ENCODE data around the gene BFSP2. TPM values are rescaled to one million over a fixed set of nuclear protein-coding genes. Genes with fewer than 3 reads are reported as not detected.
"Not testable (repeated sequence)": the region's sequence is repeated elsewhere in the genome, so short reads cannot be mapped to it uniquely, and the experiment has no call there.

Gene BFSP2
- total RNA-seq, 1 donor from 2014 or later = not detected

DNA sequence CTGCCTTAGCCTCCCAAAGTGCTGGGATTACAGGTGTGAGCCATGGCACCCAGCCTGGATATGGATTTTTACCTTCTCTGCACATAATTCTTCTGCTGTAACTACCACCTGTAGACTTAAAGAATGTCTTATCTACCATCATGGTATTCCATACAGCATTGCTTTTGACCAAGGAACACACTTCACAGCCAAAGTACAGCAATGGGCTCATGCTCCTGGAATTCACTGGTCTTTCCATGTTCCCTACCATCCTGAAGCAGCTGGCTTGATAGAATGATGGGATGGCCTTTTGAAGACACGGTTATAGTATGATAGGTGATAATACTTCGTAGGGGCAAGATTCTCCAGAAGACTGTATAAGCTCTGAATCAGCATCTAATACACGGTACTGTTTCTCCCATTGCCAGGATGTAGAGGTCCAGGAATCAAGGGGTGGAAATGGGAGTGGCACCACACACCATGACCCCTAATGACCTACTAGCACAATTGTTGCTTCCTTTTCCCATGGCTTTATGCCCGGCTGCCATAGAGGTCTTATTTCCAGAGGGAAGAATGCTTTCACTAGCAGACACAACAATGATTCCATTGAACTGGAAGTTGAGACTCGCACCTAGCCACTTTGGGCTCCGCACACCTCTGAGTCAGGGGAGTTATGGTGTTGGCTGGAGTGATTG is 112.7 kb downstream of the BFSP2 start:
- DNase-seq (ENCODE audit: low spot score) = no peak

DNA sequence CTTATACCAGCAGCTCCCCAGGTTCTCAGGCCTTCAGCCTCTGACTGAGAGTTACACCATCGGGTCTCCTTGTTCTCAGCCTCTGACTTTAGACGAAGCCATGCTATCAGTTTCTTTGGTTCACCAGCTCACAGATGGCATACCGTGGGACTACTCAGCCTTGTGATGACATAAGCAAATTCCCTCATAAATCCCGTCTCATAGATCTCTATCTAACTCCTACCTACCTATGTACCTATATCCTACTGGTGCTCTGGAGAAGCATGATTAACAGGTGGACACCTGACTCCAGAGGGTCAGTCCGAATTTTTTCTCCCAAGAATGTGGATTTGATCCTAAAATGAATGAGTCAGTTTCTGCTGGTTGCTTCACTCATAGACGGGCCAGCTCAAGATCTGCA is 114.6 kb downstream of the BFSP2 start:
- no peak for DNase-seq (ENCODE audit: low spot score)

- no peak for DNase-seq (ENCODE audit: low spot score)
These were observed 115.3 kb downstream of the BFSP2 start for GRCh38 chr3:133515127-133515526.

DNA sequence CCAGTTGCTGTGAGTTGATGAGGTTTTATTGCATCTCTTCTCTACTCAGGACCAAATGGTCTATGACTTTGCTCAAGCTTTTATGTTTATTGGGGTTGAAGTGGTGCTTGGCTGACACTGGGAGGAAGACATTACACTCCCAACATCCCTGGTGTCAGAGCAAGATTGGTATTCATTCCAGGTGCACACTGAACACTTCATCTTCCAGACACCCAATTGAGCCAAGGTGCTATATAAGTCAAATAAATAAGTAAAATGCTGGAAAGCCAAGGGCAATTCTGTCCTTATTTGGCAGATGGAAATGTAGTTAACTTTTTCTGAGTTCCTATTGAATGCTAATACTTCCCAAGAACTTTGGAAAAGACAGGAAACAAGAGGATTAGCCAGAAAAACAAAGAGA is 120.4 kb downstream of the BFSP2 start:
- DNase-seq (ENCODE audit: low spot score) = no peak

GRCh38 chr3:133520938-133521337 is 121.1 kb downstream of the BFSP2 start:
- DNase-seq (ENCODE audit: low spot score) = not testable (repeated sequence)

DNA sequence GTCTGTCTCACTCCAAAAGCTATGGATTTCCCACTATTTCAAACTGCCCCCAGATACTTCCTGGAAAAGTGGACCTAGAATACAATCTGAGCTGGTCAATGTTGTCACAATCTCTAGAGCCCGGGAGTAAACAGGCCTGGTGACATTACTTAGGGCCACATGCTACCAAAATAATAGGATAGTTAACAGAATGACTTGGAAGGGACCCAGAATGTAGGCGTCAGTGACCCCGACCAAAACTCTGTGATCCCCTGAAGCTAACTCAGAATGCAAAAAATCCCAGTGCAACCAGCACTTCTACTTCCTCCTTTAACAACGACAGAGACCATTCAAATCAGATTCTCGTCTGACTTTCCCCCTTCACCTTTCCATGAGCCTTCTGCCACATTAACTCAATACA is 122.1 kb downstream of the BFSP2 start:
- DNase-seq (ENCODE audit: low spot score) = no peak

- not testable (repeated sequence) for DNase-seq (ENCODE audit: low spot score)
These were observed 123.9 kb downstream of the BFSP2 start for GRCh38 chr3:133523758-133524157.

Other genes with a start within 250 kb of the BFSP2 start
- gene CDV3, start 173.6 kb downstream of the BFSP2 start, total RNA-seq = 238 TPM

All from mesenteric fat pad (tissue), 1 donor.